Transverse colon (tissue), 4 donors: ENCODE data around the gene MAP3K8.
A peak's percentile ranks its signal among the peaks of the same experiment; 100 is the strongest.

Source experiments
- EP300 ChIP-seq: sonication (generic); formaldehyde crosslinking; IDR thresholded peaks from one replicate; pipeline ENCODE4 v1.6.1; 2017; ENCODE audit warnings: antibody characterized with exemption, low read depth
- POLR2A ChIP-seq: fragments of 450-650 bp; IDR thresholded peaks from one replicate; pipeline ENCODE4 v1.6.1; 2016; ENCODE audit warnings: antibody characterized with exemption, mild to moderate bottlenecking, moderate library complexity
- POLR2AphosphoS5 ChIP-seq, 3 donors: sonication (generic); formaldehyde crosslinking; IDR thresholded peaks; one replicate each; pipeline ENCODE4 v1.6.1; 2016; ENCODE audit warnings: antibody characterized with exemption in 3 of 3
- TF ChIP-seq, protein P1 (sequence below), 5 experiments: fragments of 200-600 bp in 3 of 5; fragments of 450-650 bp in 2 of 5; sonication (generic) in 3 of 5; IDR thresholded peaks; 1 replicate in 2 of 5; 2 replicates in 3 of 5; pipeline ENCODE4 v1.5.1; 2016 to 2017; ENCODE audit warnings: antibody characterized with exemption in 5 of 5, inconsistent platforms in 3 of 5, mild to moderate bottlenecking in 2 of 5, moderate library complexity in 1 of 5

DNA sequence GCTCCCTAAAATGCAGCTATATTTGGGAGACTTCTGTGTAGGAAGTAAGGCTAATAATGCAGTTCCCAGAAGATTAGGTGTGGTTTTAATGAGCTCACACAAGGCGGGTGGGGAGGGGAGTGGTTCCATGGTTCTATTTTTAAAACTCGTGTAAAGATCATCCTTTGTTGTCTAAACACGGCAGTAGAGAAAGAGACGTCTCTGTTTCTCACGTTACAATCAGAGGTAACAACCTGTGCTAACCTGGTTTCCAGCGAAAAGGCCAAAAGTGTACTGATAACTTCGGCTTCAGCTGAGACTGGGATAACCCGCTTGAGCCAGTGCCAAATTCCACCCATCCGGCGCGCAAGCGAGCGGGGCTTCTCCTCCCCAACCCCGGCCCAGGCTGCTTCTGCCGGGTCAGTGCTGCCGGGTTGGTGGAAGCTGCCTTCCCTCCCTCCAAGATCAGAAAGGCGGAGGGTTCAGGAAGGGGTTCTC lies 2.5 kb upstream of the MAP3K8 start:
- TF ChIP-seq, protein P1, sequence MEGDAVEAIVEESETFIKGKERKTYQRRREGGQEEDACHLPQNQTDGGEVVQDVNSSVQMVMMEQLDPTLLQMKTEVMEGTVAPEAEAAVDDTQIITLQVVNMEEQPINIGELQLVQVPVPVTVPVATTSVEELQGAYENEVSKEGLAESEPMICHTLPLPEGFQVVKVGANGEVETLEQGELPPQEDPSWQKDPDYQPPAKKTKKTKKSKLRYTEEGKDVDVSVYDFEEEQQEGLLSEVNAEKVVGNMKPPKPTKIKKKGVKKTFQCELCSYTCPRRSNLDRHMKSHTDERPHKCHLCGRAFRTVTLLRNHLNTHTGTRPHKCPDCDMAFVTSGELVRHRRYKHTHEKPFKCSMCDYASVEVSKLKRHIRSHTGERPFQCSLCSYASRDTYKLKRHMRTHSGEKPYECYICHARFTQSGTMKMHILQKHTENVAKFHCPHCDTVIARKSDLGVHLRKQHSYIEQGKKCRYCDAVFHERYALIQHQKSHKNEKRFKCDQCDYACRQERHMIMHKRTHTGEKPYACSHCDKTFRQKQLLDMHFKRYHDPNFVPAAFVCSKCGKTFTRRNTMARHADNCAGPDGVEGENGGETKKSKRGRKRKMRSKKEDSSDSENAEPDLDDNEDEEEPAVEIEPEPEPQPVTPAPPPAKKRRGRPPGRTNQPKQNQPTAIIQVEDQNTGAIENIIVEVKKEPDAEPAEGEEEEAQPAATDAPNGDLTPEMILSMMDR (IDR thresholded peaks at IDR 0.05) = no peak
- TF ChIP-seq POLR2AphosphoS5 (IDR thresholded peaks at IDR 0.05) (peak; percentile 55 to 77 (median 72)), POLR2A (peak; percentile 62), EP300 (no peak)
